ENCODE results near the gene IQCN.
A peak's percentile ranks its signal among the peaks of the same experiment; 100 is the strongest.

IQCN gene

DNA sequence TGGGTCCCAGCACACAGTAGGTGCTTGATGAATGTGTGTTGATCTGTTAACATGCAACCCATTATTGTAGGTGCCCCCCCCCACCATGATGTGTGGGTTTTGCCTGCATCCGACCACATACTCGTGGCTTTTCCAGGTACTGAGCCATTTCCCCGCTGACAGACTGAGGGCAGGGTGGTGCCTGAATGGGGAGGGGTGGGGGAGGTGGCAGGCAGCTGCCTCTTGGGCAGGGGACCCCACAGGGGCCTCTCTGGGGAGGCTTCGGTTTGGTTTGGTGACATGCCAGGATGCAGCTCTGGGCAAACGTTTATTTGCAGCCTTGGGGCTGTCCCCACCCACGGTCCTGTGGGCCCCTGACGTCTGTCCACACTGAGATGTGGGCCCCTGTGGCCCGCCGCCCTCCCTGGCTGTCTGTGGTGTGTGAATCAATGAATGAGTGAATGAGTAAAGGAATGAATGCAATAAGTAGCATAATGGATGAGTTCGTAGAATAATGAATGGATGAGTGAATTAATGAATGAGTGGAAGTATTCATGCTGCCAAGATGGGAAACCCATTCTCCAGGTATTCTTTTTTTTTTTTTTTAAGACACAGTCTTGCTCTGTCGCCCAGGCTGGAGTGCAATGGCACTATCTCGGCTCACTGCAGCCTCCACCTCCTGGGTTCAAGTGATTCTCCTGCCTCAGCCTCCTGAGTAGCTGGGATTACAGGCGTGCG is 16.2 kb upstream of the IQCN start:
- no peak for TF ChIP-seq SCRT1 (tag by site-specific recombination; IDR thresholded peaks at IDR 0.05; ENCODE audit: borderline replicate concordance)
- no peak for TF ChIP-seq ZEB2 (tag by site-specific recombination; IDR thresholded peaks at IDR 0.05)
- TF ChIP-seq, protein P1, sequence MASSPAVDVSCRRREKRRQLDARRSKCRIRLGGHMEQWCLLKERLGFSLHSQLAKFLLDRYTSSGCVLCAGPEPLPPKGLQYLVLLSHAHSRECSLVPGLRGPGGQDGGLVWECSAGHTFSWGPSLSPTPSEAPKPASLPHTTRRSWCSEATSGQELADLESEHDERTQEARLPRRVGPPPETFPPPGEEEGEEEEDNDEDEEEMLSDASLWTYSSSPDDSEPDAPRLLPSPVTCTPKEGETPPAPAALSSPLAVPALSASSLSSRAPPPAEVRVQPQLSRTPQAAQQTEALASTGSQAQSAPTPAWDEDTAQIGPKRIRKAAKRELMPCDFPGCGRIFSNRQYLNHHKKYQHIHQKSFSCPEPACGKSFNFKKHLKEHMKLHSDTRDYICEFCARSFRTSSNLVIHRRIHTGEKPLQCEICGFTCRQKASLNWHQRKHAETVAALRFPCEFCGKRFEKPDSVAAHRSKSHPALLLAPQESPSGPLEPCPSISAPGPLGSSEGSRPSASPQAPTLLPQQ (tag by site-specific recombination; IDR thresholded peaks at IDR 0.05) = peak; percentile 64
- TF ChIP-seq ZNF76 (tag by site-specific recombination; IDR thresholded peaks at IDR 0.05; ENCODE audit: borderline replicate concordance, low read depth) = no peak
- no peak for TF ChIP-seq PRDM1 (tag by site-specific recombination; IDR thresholded peaks at IDR 0.05)
- no peak for TF ChIP-seq ZNF37A (tag by site-specific recombination; IDR thresholded peaks at IDR 0.05)
- TF ChIP-seq GLIS1 (tag by site-specific recombination; IDR thresholded peaks at IDR 0.05) = peak; percentile 88
- TF ChIP-seq ZNF510 (tag by site-specific recombination; IDR thresholded peaks at IDR 0.05; ENCODE audit: insufficient replicate concordance) = no peak
- no peak for TF ChIP-seq ZSCAN23 (tag by site-specific recombination; IDR thresholded peaks at IDR 0.05)
- TF ChIP-seq ZNF221 (tag by site-specific recombination; IDR thresholded peaks at IDR 0.05; ENCODE audit: borderline replicate concordance) = no peak
- no peak for TF ChIP-seq ZNF701 (tag by site-specific recombination; IDR thresholded peaks at IDR 0.05)
- TF ChIP-seq ZNF423 (tag by site-specific recombination; IDR thresholded peaks at IDR 0.05) = no peak
- TF ChIP-seq ZNF138 (tag by site-specific recombination; IDR thresholded peaks at IDR 0.05; ENCODE audit: borderline replicate concordance) = no peak
- TF ChIP-seq ZIC2 (tag by site-specific recombination; IDR thresholded peaks at IDR 0.05) = peak; percentile 29
- TF ChIP-seq ZNF132 (tag by site-specific recombination; IDR thresholded peaks at IDR 0.05; ENCODE audit: borderline replicate concordance) = no peak
- TF ChIP-seq RBAK (tag by site-specific recombination; IDR thresholded peaks at IDR 0.05) = no peak
- TF ChIP-seq ZNF169 (tag by site-specific recombination; IDR thresholded peaks at IDR 0.05) = no peak
- peak; percentile 65 for TF ChIP-seq ZFHX2 (tag by site-specific recombination; conservative IDR thresholded peaks at IDR 0.05)
- TF ChIP-seq EGR2 (tag by site-specific recombination; IDR thresholded peaks at IDR 0.05; ENCODE audit: low read depth) = peak; percentile 15; the same call in 1 of the 2 replicates
- TF ChIP-seq, protein P2, sequence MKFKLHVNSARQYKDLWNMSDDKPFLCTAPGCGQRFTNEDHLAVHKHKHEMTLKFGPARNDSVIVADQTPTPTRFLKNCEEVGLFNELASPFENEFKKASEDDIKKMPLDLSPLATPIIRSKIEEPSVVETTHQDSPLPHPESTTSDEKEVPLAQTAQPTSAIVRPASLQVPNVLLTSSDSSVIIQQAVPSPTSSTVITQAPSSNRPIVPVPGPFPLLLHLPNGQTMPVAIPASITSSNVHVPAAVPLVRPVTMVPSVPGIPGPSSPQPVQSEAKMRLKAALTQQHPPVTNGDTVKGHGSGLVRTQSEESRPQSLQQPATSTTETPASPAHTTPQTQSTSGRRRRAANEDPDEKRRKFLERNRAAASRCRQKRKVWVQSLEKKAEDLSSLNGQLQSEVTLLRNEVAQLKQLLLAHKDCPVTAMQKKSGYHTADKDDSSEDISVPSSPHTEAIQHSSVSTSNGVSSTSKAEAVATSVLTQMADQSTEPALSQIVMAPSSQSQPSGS (tag by site-specific recombination; IDR thresholded peaks at IDR 0.05; ENCODE audit: low read depth) = no peak
- TF ChIP-seq ZNF658 (tag by site-specific recombination; IDR thresholded peaks at IDR 0.05) = no peak
- peak; percentile 52 for TF ChIP-seq ZNF341 (tag by site-specific recombination; IDR thresholded peaks at IDR 0.05; ENCODE audit: low read depth)
- no peak for TF ChIP-seq ZXDB (tag by site-specific recombination; IDR thresholded peaks at IDR 0.05)
- TF ChIP-seq ZNF366 (tag by site-specific recombination; conservative IDR thresholded peaks at IDR 0.05) = 0 out of 2 replicates have a peak, but pooled peaks have one; percentile 24
- no peak for TF ChIP-seq ZNF560 (tag by site-specific recombination; IDR thresholded peaks at IDR 0.05; ENCODE audit: borderline replicate concordance)
- TF ChIP-seq, protein P3, sequence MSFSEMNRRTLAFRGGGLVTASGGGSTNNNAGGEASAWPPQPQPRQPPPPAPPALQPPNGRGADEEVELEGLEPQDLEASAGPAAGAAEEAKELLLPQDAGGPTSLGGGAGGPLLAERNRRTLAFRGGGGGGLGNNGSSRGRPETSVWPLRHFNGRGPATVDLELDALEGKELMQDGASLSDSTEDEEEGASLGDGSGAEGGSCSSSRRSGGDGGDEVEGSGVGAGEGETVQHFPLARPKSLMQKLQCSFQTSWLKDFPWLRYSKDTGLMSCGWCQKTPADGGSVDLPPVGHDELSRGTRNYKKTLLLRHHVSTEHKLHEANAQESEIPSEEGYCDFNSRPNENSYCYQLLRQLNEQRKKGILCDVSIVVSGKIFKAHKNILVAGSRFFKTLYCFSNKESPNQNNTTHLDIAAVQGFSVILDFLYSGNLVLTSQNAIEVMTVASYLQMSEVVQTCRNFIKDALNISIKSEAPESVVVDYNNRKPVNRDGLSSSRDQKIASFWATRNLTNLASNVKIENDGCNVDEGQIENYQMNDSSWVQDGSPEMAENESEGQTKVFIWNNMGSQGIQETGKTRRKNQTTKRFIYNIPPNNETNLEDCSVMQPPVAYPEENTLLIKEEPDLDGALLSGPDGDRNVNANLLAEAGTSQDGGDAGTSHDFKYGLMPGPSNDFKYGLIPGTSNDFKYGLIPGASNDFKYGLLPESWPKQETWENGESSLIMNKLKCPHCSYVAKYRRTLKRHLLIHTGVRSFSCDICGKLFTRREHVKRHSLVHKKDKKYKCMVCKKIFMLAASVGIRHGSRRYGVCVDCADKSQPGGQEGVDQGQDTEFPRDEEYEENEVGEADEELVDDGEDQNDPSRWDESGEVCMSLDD (tag by site-specific recombination; IDR thresholded peaks at IDR 0.05) = peak; percentile 14; the same call in 1 of the 2 replicates
- TF ChIP-seq ZNF2 (tag by site-specific recombination; IDR thresholded peaks at IDR 0.05) = no peak
- TF ChIP-seq SP7 (tag by site-specific recombination; IDR thresholded peaks at IDR 0.05) = no peak
- peak; percentile 96 for TF ChIP-seq ZNF24 (tag by site-specific recombination; IDR thresholded peaks at IDR 0.05)
- no peaks in the 10 kb centered on the region for H3K36me3 ChIP-seq (ENCODE audit: control insufficient read depth in 2 of 2, insufficient read depth in 1 of 2, low read length in 2 of 2)
- H3K27ac ChIP-seq (ENCODE audit: extremely low read depth, low read depth, low read length) = no peak overlapping the region
- POLR2A ChIA-PET = interaction anchor here (1.9 to 3.6 kb wide), 2 partner anchors 9 to 29 kb away, joined by 8 to 184 read pairs; partner anchors contain the start of gene JUND
- CTCF ChIA-PET = interaction anchor here (0.5 to 0.6 kb wide), 2 partner anchors 21 to 670 kb away, joined by 4 read pairs; no protein-coding TSS in a partner anchor
- H3K4me1 ChIP-seq (ENCODE audit: control insufficient read depth, insufficient read depth, low read length) = peaks cover 2% of the 10 kb centered on the region; the same call in 1 of the 2 replicates
- no peak overlapping the region for H3K4me3 ChIP-seq (ENCODE audit: low read depth, low read length)
- H3K9me3 ChIP-seq (ENCODE audit: control insufficient read depth, insufficient read depth, low read depth, low read length) = no peaks in the 10 kb centered on the region
